ENCODE data around the gene PRXL2C. TPM values are rescaled to one million over a fixed set of nuclear protein-coding genes. Genes with fewer than 3 reads are reported as not detected.

PRXL2C gene
- total RNA-seq, 1 experiment from 2014 or later = 10.5 TPM

GRCh38 chr9:96596601-96597111, 58.5 kb downstream of the PRXL2C start:
- Mint-ChIP-seq H3K4me1 (ENCODE audit: low read depth, unreplicated experiment) (no peaks in the 10 kb centered on the region), H3K27ac (ENCODE audit: unreplicated experiment) (no peak overlapping the region), H3K4me3 (ENCODE audit: low read depth, unreplicated experiment) (no peak overlapping the region), H3K27me3 (ENCODE audit: unreplicated experiment) (no peaks in the 10 kb centered on the region), H3K9me3 (ENCODE audit: low read depth, unreplicated experiment) (no peaks in the 10 kb centered on the region), H3K36me3 (ENCODE audit: insufficient read depth, unreplicated experiment) (no peaks in the 10 kb centered on the region)
- no peak for DNase-seq
- TF ChIP-seq CTCF (IDR thresholded peaks at IDR 0.05; ENCODE audit: unreplicated experiment) = no peak
- intact Hi-C loops (cut with micrococcal nuclease; ENCODE audit: unreplicated experiment) = no loop called here
- no TSS peak for BruUV-seq (replicated peaks)
- CTCF ChIA-PET = no interaction called here

Other genes starting within 250 kb of the PRXL2C start
- gene ZNF367, start 236.9 kb downstream of the PRXL2C start, total RNA-seq (2022) = 8.6 and 9.6 TPM in 2 replicates
- 9.8 and 11.6 TPM in 2 replicates for gene HABP4, start 205.1 kb downstream of the PRXL2C start, total RNA-seq (2022)
- 26.4 and 29.8 TPM in 2 replicates for gene CDC14B, start 35.5 kb downstream of the PRXL2C start, total RNA-seq (2022)
- 5.0 and 5.4 TPM in 2 replicates for gene ZNF510, start 122.8 kb upstream of the PRXL2C start, total RNA-seq (2022)
- 4.7 and 4.8 TPM in 2 replicates for gene ZNF782, start 199.2 kb upstream of the PRXL2C start, total RNA-seq (2022)

Data from Calu3 (cell line).